ENCODE results near the gene ZMYM1. TPM values are rescaled to one million over a fixed set of nuclear protein-coding genes. Genes with fewer than 3 reads are reported as not detected.
"Not testable (repeated sequence)": the region's sequence is repeated elsewhere in the genome, so short reads cannot be mapped to it uniquely, and the experiment has no call there.

The ZMYM1 gene
- total RNA-seq, 2 experiments from 2014 or later = 9.7 to 11.7 TPM

DNA sequence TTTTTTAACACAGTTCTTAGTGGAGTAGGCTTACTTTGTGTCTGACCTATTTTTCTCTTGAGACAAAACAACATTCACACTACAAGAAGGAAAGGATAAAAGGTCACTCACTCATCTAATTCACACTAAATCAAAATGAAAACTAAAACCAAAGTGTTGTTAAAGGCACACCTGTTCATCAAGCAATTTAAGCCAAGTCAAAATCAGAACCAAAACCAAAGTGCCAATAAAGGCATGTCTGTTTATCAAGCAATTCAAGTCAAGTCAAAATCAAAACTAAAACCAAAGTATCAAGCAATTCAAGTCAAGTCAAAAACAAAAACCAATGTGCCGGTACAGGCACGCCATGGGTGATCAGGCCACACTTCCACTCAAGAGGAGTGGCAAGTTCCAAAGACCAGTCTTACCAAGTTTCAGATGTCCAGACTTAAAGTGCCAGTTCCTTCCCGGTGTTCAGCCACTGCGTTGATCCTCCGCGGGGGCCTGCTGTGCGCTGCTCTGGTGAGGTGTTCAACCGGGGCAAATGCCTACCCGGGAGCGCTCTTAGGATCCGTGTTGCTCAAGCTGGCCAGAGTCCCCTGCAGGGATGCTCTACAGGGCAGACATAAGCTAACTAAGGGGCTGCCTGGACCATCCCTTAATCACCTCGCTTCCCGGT lies 66.8 kb downstream of the ZMYM1 start:
- H3K4me1 Mint-ChIP-seq = peaks cover 13% of the 10 kb centered on the region
- DNase-seq, POLR2A ChIA-PET: not testable (repeated sequence)

DNA sequence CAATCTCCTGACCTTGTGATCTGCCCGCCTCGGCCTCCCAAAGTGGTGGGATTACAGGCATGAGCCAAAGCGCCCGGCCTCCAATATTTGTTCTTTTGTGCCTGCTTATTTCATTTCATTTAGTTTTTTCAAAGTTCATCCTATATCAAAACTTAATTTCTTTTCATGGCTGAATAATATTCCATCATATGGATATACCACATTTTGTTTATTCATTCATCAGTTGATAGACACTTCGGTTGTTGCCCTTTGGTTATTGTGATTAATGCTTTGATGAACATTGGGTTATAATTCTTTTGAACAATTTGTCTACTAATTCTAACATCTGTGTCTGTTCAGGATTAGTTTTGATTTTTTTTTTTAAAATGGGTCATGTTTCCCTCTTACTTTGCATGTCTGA lies 72.0 kb downstream of the ZMYM1 start:
- ChIA-PET POLR2A (no interaction called here), CTCF (no interaction called here)
- DNase-seq = no peak
- H3K9me3 Mint-ChIP-seq = no peaks in the 10 kb centered on the region
- H3K27ac Mint-ChIP-seq = no peak overlapping the region
- H3K4me1 Mint-ChIP-seq = peaks cover 6% of the 10 kb centered on the region
- no peak overlapping the region for H3K4me3 Mint-ChIP-seq
- H3K27me3 Mint-ChIP-seq = peaks cover 2% of the 10 kb centered on the region
- H3K36me3 Mint-ChIP-seq (ENCODE audit: low read depth) = no peaks in the 10 kb centered on the region

More for the DNA sequence above, 66.8 kb downstream of the ZMYM1 start:
- Mint-ChIP-seq H3K27ac (peak overlapping the region; percentile 57), H3K4me3 (peak overlapping the region; percentile 12)
- H3K36me3 Mint-ChIP-seq (ENCODE audit: low read depth); H3K27me3 Mint-ChIP-seq; CTCF ChIA-PET; H3K9me3 Mint-ChIP-seq: not testable (repeated sequence)

DNA sequence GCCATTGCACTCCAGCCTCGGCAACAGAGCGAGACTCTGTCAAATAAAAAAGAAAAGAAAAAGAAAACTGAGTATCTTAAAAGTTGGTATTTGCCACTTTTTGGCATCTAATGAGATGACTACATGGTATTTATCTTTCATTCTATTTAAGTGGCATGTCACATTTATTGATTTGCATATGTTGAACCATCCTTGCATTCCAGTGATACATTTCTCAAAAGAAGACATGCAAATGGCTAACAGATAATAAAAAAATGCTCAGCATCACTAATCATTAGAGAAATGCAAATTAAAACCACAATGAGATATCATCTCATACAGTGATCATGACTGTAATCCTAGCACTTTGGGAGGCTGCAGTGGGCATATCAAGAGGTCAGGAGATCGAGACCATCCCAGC lies 85.7 kb downstream of the ZMYM1 start:
- Mint-ChIP-seq H3K36me3 (ENCODE audit: low read depth) (peaks cover 5% of the 10 kb centered on the region), H3K4me1 (peaks cover 4% of the 10 kb centered on the region), H3K27ac (no peak overlapping the region), H3K27me3 (no peaks in the 10 kb centered on the region), H3K9me3 (peaks cover 3% of the 10 kb centered on the region), H3K4me3 (no peak overlapping the region)
- CTCF ChIA-PET = no interaction called here
- POLR2A ChIA-PET = no interaction called here
- DNase-seq = no peak

Other genes with a start within 250 kb of the ZMYM1 start
- 10 to 100 TPM; 45.9 to 48.5 TPM for gene SMIM12, start 219.6 kb upstream of the ZMYM1 start, total RNA-seq
- gene DLGAP3, start 149.7 kb upstream of the ZMYM1 start, total RNA-seq = under 1 TPM; 0.55 to 0.88 TPM
- 10 to 100 TPM; 38.7 to 42.4 TPM for gene TMEM35B, start 94.0 kb upstream of the ZMYM1 start, total RNA-seq
- 10 to 100 TPM; 20.3 to 22.5 TPM for gene ZMYM6, start 47.4 kb upstream of the ZMYM1 start, total RNA-seq
- gene SFPQ, start 113.8 kb downstream of the ZMYM1 start, total RNA-seq = 100 to 1,000 TPM; 319 to 328 TPM
- gene ZMYM4, start 189.3 kb downstream of the ZMYM1 start, total RNA-seq = 10 to 100 TPM; 26.8 to 28.7 TPM

Measured in activated CD4-positive, alpha-beta memory T cell treated with anti-CD3 and anti-CD28 coated beads, Interleukin-2, amount 10 ng/mL, durations not matched to agents 7 days and 5 days (primary cell).